ENCODE results near the gene RALGPS2. TPM values are rescaled to one million over a fixed set of nuclear protein-coding genes. Genes with fewer than 3 reads are reported as not detected.
"Not testable (repeated sequence)": the region's sequence is repeated elsewhere in the genome, so short reads cannot be mapped to it uniquely, and the experiment has no call there.

The RALGPS2 gene
- total RNA-seq, 2 experiments from 2014 or later: 3.3 to 3.8 TPM

DNA sequence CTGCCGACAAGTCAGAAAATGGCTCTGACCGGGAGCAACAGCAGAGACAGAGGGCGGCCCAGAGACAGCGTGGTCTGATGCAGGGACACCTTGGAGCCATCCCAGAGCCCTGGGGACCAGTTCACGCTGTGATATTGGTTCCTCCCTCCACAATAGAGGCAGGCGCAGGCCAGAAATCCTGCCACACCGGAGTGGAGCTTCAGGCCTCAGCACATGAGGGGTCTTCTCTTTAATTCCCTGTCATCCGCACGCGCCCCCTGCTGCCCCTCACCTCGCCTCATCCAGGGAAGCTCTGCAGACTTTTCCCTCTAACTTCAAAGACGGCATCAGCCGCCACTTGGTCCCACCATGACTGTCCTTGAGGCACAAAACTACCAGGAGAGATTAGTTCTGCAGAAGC, 221.4 kb downstream of the RALGPS2 start:
- no peak for DNase-seq
- H3K36me3 Mint-ChIP-seq: no peaks in the 10 kb centered on the region
- CTCF ChIA-PET: no interaction called here
- intact Hi-C loops (cut with micrococcal nuclease): no loop called here
- peaks cover 20% of the 10 kb centered on the region for H3K27me3 Mint-ChIP-seq
- POLR2A ChIA-PET: no interaction called here
- H3K4me1 Mint-ChIP-seq (ENCODE audit: low read depth): no peaks in the 10 kb centered on the region
- H3K27ac Mint-ChIP-seq: no peak overlapping the region
- no peaks in the 10 kb centered on the region for H3K9me3 Mint-ChIP-seq
- H3K4me3 Mint-ChIP-seq: no peak overlapping the region

DNA sequence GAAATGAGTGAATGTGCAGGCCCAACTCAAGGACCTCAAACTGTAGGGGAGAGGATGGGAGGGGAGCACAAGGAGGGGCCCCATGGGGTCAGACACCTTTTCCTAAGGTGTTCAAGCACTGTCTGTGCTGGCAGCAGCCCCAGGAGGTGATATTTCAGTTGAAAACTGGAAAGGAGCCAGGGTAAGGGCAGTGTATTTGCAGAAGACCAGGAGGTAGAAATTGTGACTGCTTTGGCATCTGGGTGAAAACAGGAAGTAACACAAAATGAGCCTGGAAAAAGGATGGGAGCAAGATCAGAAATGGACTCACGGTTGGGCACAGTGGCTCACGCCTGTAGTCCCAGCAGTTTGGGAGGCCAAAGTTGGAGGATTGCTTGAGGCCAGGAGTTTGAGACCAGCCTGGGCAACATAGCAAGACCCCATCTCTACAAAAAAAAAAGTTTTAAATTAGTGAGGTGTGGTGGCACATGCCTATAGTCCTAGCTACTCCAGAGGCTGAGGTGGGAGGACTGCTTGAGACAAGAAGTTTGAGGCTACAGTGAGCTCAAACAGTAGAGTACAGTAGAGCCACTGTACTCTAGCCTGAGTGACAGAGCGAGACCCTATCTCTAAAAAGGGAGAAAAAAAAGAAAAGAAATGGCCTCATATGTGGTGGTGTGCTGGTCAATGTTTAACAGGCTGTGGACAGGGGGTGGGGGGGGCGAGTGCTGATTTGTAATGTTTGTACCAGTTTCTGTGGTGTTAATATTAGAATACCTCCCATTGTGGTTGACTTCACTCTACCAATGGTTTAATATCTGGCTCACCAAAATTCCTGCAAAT, 222.0 kb downstream of the RALGPS2 start:
- DNase-seq: no peak
- intact Hi-C loops (cut with micrococcal nuclease): no loop called here
- H3K27ac Mint-ChIP-seq: no peak overlapping the region
- no peak overlapping the region for H3K4me3 Mint-ChIP-seq
- no peaks in the 10 kb centered on the region for H3K36me3 Mint-ChIP-seq
- H3K9me3 Mint-ChIP-seq: no peaks in the 10 kb centered on the region
- POLR2A ChIA-PET: no interaction called here
- H3K4me1 Mint-ChIP-seq (ENCODE audit: low read depth): no peaks in the 10 kb centered on the region
- CTCF ChIA-PET: no interaction called here
- peaks cover 18% of the 10 kb centered on the region for H3K27me3 Mint-ChIP-seq

- no peaks in the 10 kb centered on the region for H3K36me3 Mint-ChIP-seq
- no peak for DNase-seq
- POLR2A ChIA-PET: no interaction called here
- intact Hi-C loops (cut with micrococcal nuclease): no loop called here
- no peaks in the 10 kb centered on the region for H3K4me1 Mint-ChIP-seq (ENCODE audit: low read depth)
- H3K4me3 Mint-ChIP-seq: no peak overlapping the region
- no peaks in the 10 kb centered on the region for H3K9me3 Mint-ChIP-seq
- no peak overlapping the region for H3K27ac Mint-ChIP-seq
- CTCF ChIA-PET: no interaction called here
- peaks cover 12% of the 10 kb centered on the region for H3K27me3 Mint-ChIP-seq
Observed at GRCh38 chr1:178947677-178947981, 222.6 kb downstream of the RALGPS2 start.

DNA sequence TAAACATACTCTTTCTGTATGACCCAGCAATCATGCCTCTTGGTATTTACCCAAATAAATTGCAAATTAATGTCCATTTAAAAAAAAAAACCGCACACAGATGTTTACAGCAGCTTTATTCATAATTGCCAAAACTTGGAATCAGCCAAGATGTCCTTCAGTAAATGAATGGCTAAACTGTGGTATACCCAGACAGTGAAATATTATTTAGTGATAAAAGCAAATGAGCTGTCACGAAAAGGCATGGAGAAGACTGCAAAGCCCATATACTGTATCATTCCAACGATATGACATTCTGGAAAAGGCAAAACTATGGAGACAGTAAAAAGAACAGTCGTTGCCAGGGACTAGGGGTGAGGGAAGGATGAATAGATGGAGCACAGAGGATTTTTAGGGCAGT, 223.6 kb downstream of the RALGPS2 start:
- H3K4me1 Mint-ChIP-seq (ENCODE audit: low read depth): no peaks in the 10 kb centered on the region
- no peak overlapping the region for H3K4me3 Mint-ChIP-seq
- peaks cover 12% of the 10 kb centered on the region for H3K27me3 Mint-ChIP-seq
- ChIA-PET CTCF (interaction anchor here (0.7 kb wide), 1 partner anchor 55 kb away, joined by 3 read pairs; no protein-coding TSS in a partner anchor), POLR2A (no interaction called here)
- intact Hi-C loops (cut with micrococcal nuclease): no loop called here
- no peak overlapping the region for H3K27ac Mint-ChIP-seq
- H3K36me3 Mint-ChIP-seq: no peaks in the 10 kb centered on the region
- no peak for DNase-seq
- H3K9me3 Mint-ChIP-seq: no peaks in the 10 kb centered on the region

- POLR2A ChIA-PET, H3K4me3 Mint-ChIP-seq: not testable (repeated sequence)
- CTCF ChIA-PET: interaction anchor here (0.6 kb wide), 1 partner anchor 50 kb away, joined by 4 read pairs; no protein-coding TSS in a partner anchor
Observed at GRCh38 chr1:178949866-178950265, 224.8 kb downstream of the RALGPS2 start.

DNA sequence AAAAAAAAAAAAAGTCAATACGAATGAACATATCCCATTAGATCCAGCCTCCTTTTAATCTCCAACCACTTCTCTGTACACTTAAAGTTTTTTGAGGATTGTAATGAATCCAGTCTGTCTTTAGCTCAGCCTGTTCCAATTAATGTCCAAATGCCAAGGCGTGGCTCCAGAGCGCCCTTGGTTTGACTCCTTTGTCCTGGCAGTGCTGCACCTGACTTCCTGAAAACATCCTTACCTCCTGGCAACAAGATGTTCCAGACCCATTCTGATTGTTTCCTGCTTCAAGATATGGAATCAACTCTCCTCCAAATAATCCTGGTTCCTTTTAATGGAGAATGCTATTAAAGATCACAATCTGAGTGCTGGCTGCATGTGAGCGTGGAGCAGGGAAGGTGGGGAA, 226.6 kb downstream of the RALGPS2 start:
- no peak for DNase-seq
- POLR2A ChIA-PET: no interaction called here
- CTCF ChIA-PET: no interaction called here

More at GRCh38 chr1:178949866-178950265, 224.8 kb downstream of the RALGPS2 start:
- intact Hi-C loops (cut with micrococcal nuclease); H3K36me3 Mint-ChIP-seq; H3K9me3 Mint-ChIP-seq; H3K27ac Mint-ChIP-seq; DNase-seq; H3K4me1 Mint-ChIP-seq (ENCODE audit: low read depth): not testable (repeated sequence)
- peaks cover 14% of the 10 kb centered on the region for H3K27me3 Mint-ChIP-seq

GRCh38 chr1:178953034-178953433, 228.0 kb downstream of the RALGPS2 start:
- Mint-ChIP-seq H3K9me3 (no peaks in the 10 kb centered on the region), H3K27me3 (peaks cover 11% of the 10 kb centered on the region), H3K4me1 (ENCODE audit: low read depth) (no peaks in the 10 kb centered on the region), H3K36me3 (no peaks in the 10 kb centered on the region), H3K27ac (no peak overlapping the region), H3K4me3 (no peak overlapping the region)
- no peak for DNase-seq
- POLR2A ChIA-PET: no interaction called here
- intact Hi-C loops (cut with micrococcal nuclease): no loop called here
- CTCF ChIA-PET: interaction anchor here (1.3 kb wide), 1 partner anchor 50 kb away, joined by 4 read pairs; no protein-coding TSS in a partner anchor

More for the DNA sequence above, 226.6 kb downstream of the RALGPS2 start:
- Mint-ChIP-seq H3K4me3 (no peak overlapping the region), H3K9me3 (no peaks in the 10 kb centered on the region), H3K27me3 (peaks cover 14% of the 10 kb centered on the region), H3K27ac (no peak overlapping the region), H3K4me1 (ENCODE audit: low read depth) (no peaks in the 10 kb centered on the region), H3K36me3 (no peaks in the 10 kb centered on the region)
- intact Hi-C loops (cut with micrococcal nuclease): no loop called here

GRCh38 chr1:178953538-178954324, 228.7 kb downstream of the RALGPS2 start:
- Mint-ChIP-seq H3K4me3 (no peak overlapping the region), H3K36me3 (no peaks in the 10 kb centered on the region), H3K4me1 (ENCODE audit: low read depth) (no peaks in the 10 kb centered on the region), H3K27me3 (peaks cover 5% of the 10 kb centered on the region), H3K9me3 (no peaks in the 10 kb centered on the region), H3K27ac (no peak overlapping the region)
- no peak for DNase-seq
- ChIA-PET CTCF (no interaction called here), POLR2A (no interaction called here)
- intact Hi-C loops (cut with micrococcal nuclease): no loop called here

DNA sequence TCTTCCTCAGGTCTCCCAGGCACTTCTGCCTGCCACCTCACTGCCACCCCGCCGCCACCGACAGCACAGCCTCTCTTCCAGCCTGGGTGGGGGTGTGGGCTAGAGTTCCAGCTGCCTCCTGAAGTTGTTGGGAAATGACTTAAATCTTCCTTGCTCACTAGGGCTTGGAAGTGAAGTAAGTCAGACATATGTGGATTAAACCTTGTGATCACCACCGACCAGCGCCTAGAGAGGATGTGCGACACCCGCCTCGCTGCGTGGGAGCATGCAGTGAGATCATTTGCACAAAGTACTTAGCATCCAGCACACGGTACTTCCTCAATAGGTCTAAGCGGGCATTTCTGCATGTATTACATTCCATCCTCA, 229.3 kb downstream of the RALGPS2 start:
- CTCF ChIA-PET: no interaction called here
- POLR2A ChIA-PET: no interaction called here

GRCh38 chr1:178954937-178955336, 229.9 kb downstream of the RALGPS2 start:
- H3K4me1 Mint-ChIP-seq (ENCODE audit: low read depth): no peaks in the 10 kb centered on the region
- ChIA-PET POLR2A (no interaction called here), CTCF (no interaction called here)
- H3K27me3 Mint-ChIP-seq: peaks cover 5% of the 10 kb centered on the region
- no peak overlapping the region for H3K4me3 Mint-ChIP-seq
- peaks cover 4% of the 10 kb centered on the region for H3K9me3 Mint-ChIP-seq
- DNase-seq: no peak
- H3K36me3 Mint-ChIP-seq: no peaks in the 10 kb centered on the region
- intact Hi-C loops (cut with micrococcal nuclease): no loop called here
- no peak overlapping the region for H3K27ac Mint-ChIP-seq

More for the DNA sequence above, 229.3 kb downstream of the RALGPS2 start:
- no peaks in the 10 kb centered on the region for H3K36me3 Mint-ChIP-seq
- intact Hi-C loops (cut with micrococcal nuclease): no loop called here
- DNase-seq: no peak
- no peaks in the 10 kb centered on the region for H3K9me3 Mint-ChIP-seq
- H3K4me1 Mint-ChIP-seq (ENCODE audit: low read depth): no peaks in the 10 kb centered on the region
- H3K27ac Mint-ChIP-seq: no peak overlapping the region
- H3K4me3 Mint-ChIP-seq: no peak overlapping the region
- H3K27me3 Mint-ChIP-seq: peaks cover 5% of the 10 kb centered on the region

DNA sequence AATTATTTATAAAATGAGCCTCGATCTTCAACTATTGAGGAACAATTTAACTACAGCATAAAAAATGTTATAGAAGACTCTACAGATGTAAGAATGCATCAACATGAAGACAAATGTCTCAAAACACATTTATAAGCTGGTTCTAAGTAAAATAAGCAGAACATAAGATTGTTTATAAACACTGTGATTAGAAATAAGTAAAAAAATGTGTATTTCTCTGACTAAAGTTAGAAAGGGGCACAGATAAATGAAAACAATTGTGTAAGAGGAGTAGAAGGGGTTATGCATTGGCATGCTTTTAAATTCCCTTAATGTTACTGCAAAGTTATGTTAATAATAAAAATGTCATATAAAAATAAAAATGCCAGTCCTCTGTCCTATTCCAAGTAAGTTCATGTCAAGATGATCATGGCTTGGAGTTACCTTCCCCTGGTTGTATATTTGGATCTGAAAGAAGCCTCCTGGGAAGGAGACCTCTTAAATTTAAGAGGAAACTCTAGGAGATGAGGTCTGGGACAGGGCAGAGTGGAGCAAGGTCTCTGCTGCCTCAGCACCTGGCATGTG, 230.4 kb downstream of the RALGPS2 start:
- DNase-seq: no peak
- intact Hi-C loops (cut with micrococcal nuclease): no loop called here
- H3K4me1 Mint-ChIP-seq (ENCODE audit: low read depth): no peaks in the 10 kb centered on the region
- H3K9me3 Mint-ChIP-seq: peaks cover 4% of the 10 kb centered on the region
- no peak overlapping the region for H3K4me3 Mint-ChIP-seq
- H3K27me3 Mint-ChIP-seq: peaks cover 5% of the 10 kb centered on the region
- ChIA-PET CTCF (no interaction called here), POLR2A (no interaction called here)
- H3K36me3 Mint-ChIP-seq: no peaks in the 10 kb centered on the region
- H3K27ac Mint-ChIP-seq: no peak overlapping the region

DNA sequence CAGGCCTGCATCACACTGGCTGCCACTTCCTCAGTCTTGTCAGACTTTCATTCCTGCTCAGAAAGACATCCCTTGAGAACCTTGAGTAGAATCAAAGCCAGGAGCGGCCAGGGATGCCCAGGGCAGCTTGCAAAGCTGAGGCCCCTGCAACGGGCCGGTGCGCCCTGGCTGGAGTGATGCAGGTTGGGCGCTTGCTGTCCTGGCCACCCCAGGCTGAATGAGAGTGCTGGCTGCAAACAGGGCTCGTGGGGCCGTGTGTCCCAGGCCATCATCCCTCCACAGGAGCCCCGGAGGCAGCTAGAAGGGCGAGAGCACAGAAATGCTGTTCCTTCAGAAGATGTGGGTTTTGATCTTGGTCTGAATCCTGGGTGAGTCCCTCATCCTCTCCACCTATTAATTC, 233.4 kb downstream of the RALGPS2 start:
- Mint-ChIP-seq H3K36me3 (no peaks in the 10 kb centered on the region), H3K4me1 (ENCODE audit: low read depth) (no peaks in the 10 kb centered on the region), H3K9me3 (peaks cover 4% of the 10 kb centered on the region), H3K27me3 (peaks cover 2% of the 10 kb centered on the region), H3K27ac (no peak overlapping the region), H3K4me3 (no peak overlapping the region)
- DNase-seq: no peak
- ChIA-PET CTCF (no interaction called here), POLR2A (no interaction called here)
- intact Hi-C loops (cut with micrococcal nuclease): no loop called here

Measured in activated CD4-positive, alpha-beta memory T cell treated with anti-CD3 and anti-CD28 coated beads for 36 hours (primary cell).